Islet of Langerhans (tissue), 1 donor: ENCODE results near the gene BSN.

ENCODE experiments used
- FAIRE-seq: peaks from one replicate; lab custom pipeline; 2011; peaks lifted over from hg19 to GRCh38; lab: Jason Lieb, UNC

The BSN gene

GRCh38 chr3:49602877-49603411 is 48.7 kb downstream of the BSN start:
- no peak for FAIRE-seq

GRCh38 chr3:49606427-49606826 is 52.1 kb downstream of the BSN start:
- FAIRE-seq: no peak

- FAIRE-seq: no peak
These were observed 52.9 kb downstream of the BSN start for GRCh38 chr3:49607105-49607591.

- FAIRE-seq: no peak
These were observed 53.5 kb downstream of the BSN start for GRCh38 chr3:49607796-49608195.

GRCh38 chr3:49609314-49609713 is 55.0 kb downstream of the BSN start:
- FAIRE-seq: no peak

GRCh38 chr3:49609815-49610214 is 55.5 kb downstream of the BSN start:
- FAIRE-seq: no peak

- no peak for FAIRE-seq
These were observed 56.5 kb downstream of the BSN start for GRCh38 chr3:49610666-49611280.

- FAIRE-seq: no peak
These were observed 57.0 kb downstream of the BSN start for GRCh38 chr3:49611291-49611690.

- FAIRE-seq: no peak
These were observed 57.4 kb downstream of the BSN start for GRCh38 chr3:49611719-49612118.

- no peak for FAIRE-seq
These were observed 60.7 kb downstream of the BSN start for GRCh38 chr3:49614936-49615335.

- no peak for FAIRE-seq
These were observed 61.8 kb downstream of the BSN start for GRCh38 chr3:49616061-49616460.

GRCh38 chr3:49616491-49616941 is 62.2 kb downstream of the BSN start:
- no peak for FAIRE-seq

GRCh38 chr3:49617390-49618013 is 63.2 kb downstream of the BSN start:
- FAIRE-seq: no peak

- FAIRE-seq: no peak
These were observed 64.1 kb downstream of the BSN start for GRCh38 chr3:49618412-49618811.

- no peak for FAIRE-seq
These were observed 65.4 kb downstream of the BSN start for GRCh38 chr3:49619649-49620048.

- no peak for FAIRE-seq
These were observed 66.5 kb downstream of the BSN start for GRCh38 chr3:49620728-49621127.

GRCh38 chr3:49623071-49623470 is 68.8 kb downstream of the BSN start:
- FAIRE-seq: no peak

GRCh38 chr3:49625071-49625470 is 70.8 kb downstream of the BSN start:
- FAIRE-seq: no peak

- no peak for FAIRE-seq
These were observed 71.9 kb downstream of the BSN start for GRCh38 chr3:49626101-49626581.

- FAIRE-seq: no peak
These were observed 72.5 kb downstream of the BSN start for GRCh38 chr3:49626796-49627195.

GRCh38 chr3:49627634-49628033 is 73.4 kb downstream of the BSN start:
- no peak for FAIRE-seq

GRCh38 chr3:49628249-49628648 is 74.0 kb downstream of the BSN start:
- no peak for FAIRE-seq

- no peak for FAIRE-seq
These were observed 75.2 kb downstream of the BSN start for GRCh38 chr3:49629451-49629850.

- no peak for FAIRE-seq
These were observed 75.6 kb downstream of the BSN start for GRCh38 chr3:49629866-49630265.
